ENCODE results near the gene ACAD8.

- TF ChIP-seq CTCF (IDR thresholded peaks at IDR 0.05), result no peak
- TF ChIP-seq POLR2A (IDR thresholded peaks at IDR 0.05; ENCODE audit: low read depth), result no peak
- no peak for TF ChIP-seq POLR2AphosphoS5 (IDR thresholded peaks at IDR 0.05)
These were observed 14.1 kb downstream of the ACAD8 start for GRCh38 chr11:134267461-134267860.
